ENCODE data around the gene EFCC1. TPM values are rescaled to one million over a fixed set of nuclear protein-coding genes. Genes with fewer than 3 reads are reported as not detected.
"Not testable (repeated sequence)": the region's sequence is repeated elsewhere in the genome, so short reads cannot be mapped to it uniquely, and the experiment has no call there.

EFCC1 gene
- total RNA-seq, 1 experiment from 2014 or later, result not detected

- not testable (repeated sequence) for DNase-seq (ENCODE audit: low read depth)
These were observed 68.4 kb downstream of the EFCC1 start for GRCh38 chr3:129069313-129070085.

DNA sequence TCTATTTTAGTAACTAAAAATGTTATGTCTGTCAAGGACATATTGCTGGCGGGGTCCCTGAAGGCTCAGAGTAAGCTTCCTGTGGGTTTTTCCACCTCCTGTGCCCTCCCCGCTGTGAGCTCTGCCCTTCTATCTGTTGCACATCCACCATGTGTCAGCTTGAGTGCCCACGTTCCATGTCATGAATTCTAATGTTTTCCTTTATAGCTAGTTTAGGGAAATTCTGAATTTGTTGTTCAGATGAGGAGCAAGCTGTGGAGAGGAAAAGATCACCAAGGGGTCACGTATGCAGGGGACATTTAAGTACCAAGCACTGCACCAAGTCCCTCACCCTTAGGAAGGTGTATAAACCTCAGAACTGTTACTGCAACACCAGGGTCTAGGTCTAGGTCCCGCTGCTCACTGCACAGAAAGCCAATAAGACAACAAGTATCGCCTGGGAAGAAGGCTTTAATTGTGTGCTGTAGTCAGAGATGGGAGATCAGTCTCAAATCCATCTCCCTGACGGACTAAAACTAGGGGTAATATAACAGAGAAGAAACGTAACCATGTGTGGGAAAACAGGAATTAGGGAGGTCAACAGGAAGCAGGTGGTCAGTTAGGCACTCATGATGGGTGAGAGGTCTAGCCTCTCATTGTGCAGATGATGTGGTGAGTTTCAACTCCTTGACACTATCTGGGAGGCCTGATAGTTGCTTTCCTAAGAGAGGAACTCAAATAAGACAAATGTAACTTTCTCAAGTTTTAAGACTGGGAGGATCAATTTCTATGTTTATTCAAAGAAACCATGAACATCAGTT, 69.2 kb downstream of the EFCC1 start:
- no peak for DNase-seq (ENCODE audit: low read depth)

DNA sequence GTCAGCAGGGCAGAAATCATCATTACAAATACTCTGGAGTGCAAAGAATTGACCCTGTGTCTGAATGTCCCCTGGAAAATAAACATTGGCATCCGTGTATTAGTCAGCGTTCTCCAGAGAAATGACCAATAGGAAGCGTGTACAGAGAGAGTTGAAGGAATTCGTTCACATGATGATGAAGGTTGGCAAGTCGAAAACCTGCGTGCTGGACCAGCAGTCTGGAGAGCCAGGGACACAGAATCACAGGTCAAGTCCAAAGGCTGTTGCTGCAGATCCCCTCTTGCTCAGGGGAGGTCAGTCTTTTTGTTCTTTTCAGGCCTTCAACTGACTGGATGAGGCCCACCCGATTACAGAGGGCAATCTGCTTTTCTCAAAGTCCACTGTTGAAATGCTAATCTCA, 76.1 kb downstream of the EFCC1 start:
- peak; percentile 69 for DNase-seq (ENCODE audit: low read depth)

GRCh38 chr3:129078510-129078909, 77.4 kb downstream of the EFCC1 start:
- DNase-seq (ENCODE audit: low read depth), result no peak

GRCh38 chr3:129081503-129081902, 80.4 kb downstream of the EFCC1 start:
- no peak for DNase-seq (ENCODE audit: low read depth)

- no peak for DNase-seq (ENCODE audit: low read depth)
These were observed 80.9 kb downstream of the EFCC1 start for GRCh38 chr3:129082026-129082425.

- no peak for DNase-seq (ENCODE audit: low read depth)
These were observed 83.4 kb downstream of the EFCC1 start for GRCh38 chr3:129084501-129084900.

DNA sequence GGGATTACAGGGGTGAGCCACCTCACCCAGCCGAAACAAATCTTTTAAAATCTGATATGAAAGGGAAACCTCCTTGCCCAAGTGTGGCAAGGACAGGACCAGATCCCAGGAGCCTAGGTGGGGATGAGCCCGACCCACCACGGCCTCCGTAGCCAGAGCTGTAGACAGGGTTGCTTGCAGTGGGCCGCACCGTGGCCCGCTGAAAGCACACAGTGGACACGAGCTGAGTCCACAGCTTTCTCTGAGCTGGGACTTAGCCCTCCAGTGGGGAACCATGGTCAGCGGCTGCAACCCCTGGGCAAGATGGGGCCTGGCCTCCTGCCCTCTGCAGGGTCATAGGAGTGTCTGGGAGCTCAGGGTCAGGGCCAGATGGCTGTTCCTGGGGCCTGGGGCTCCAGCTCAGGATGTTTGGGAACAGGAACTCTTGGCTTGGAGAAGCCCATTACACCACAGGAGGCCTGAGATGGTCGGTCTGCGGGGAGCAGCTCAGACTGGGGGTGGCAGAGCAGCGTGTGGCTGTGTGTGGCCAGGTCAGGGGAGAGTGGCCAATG, 84.1 kb downstream of the EFCC1 start:
- no peak for DNase-seq (ENCODE audit: low read depth)

DNA sequence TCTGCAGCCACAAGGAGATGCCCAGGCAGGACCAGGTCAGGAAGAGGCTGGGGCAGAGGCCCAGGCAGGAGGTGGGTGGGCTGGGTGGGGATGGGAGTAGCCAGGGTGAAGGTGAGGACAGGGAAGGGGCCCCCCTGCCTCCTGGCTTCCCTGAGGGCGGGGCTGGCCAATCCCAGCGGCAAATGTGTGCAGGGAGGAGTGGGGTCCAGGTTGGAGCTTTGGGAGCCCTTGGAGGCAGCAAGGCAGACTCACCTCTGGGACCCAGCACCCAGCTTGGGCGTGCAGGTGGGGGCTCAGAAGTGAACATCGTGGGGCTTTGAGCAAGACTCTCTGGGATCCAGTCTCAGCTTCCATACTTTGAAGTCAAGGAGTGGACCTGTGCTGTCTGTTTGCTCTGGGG, 84.7 kb downstream of the EFCC1 start:
- no peak for DNase-seq (ENCODE audit: low read depth)

DNA sequence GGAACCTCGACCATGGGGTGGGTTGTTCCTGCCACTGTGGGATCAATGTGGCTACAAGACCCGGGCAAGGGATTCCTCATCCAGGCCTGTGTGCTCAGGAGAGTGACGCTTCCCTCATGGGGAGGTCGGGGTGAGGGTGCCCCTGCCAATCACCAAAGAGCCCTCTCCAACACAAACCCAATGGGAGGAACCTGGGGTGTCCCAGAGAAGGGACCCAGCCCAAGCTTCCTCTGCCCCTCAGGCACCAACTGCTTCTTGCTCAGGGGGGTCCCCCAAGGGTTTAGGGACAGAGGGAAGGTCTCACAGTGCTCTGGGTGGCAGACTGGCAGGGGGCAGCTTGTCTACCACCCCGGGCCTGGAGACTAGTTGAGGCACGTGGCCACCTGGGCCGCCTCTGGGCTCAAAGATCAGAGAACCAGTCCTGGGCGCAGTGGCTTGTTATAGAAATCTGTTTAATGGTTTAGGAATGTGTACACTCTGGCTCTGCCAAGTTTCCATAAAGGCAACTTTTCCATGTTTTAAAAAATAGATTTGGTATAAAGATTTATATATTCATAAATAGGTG, 86.1 kb downstream of the EFCC1 start:
- DNase-seq (ENCODE audit: low read depth), result no peak

DNA sequence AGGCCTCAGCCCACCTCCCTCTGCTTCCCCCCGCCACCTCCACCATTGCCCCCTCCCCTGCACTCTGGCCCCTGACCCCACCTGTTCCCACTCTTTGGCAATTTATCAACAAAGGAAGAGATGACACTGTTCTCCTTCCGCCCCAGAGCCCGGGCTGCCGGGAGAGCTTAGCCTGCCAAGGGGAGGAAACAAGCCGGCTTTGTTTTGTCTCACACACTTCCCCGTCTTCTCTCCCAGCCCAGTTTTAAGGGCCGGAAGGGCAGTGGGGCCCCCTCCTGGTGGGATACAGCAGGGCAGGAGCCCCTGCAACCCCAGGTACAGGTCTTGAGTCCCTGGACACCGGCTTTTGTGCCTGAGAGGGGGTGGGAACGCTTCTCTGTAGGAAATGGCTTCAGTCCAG, 86.8 kb downstream of the EFCC1 start:
- DNase-seq (ENCODE audit: low read depth), result peak; percentile 63

GRCh38 chr3:129088312-129088711, 87.2 kb downstream of the EFCC1 start:
- DNase-seq (ENCODE audit: low read depth), result not testable (repeated sequence)

Other genes starting within 250 kb of the EFCC1 start
- gene ACAD9, start 121.7 kb upstream of the EFCC1 start, total RNA-seq (2014; rRNA removed; shearing (Covaris generic)), result 47.1 and 61.0 TPM in 2 replicates
- not detected in 2 replicates for gene CFAP92, start 7.2 kb upstream of the EFCC1 start, total RNA-seq (2014; rRNA removed; shearing (Covaris generic))
- not detected in 2 replicates for gene GP9, start 59.5 kb downstream of the EFCC1 start, total RNA-seq (2014; rRNA removed; shearing (Covaris generic))
- 19.7 and 20.1 TPM in 2 replicates for gene RAB43, start 120.5 kb downstream of the EFCC1 start, total RNA-seq (2014; rRNA removed; shearing (Covaris generic))
- 88.6 and 97.6 TPM in 2 replicates for gene ISY1, start 159.8 kb downstream of the EFCC1 start, total RNA-seq (2014; rRNA removed; shearing (Covaris generic))
- gene CNBP, start 182.6 kb downstream of the EFCC1 start, total RNA-seq (2014; rRNA removed; shearing (Covaris generic)), result 649 and 701 TPM in 2 replicates
- 155 and 158 TPM in 2 replicates for gene COPG1, start 248.3 kb downstream of the EFCC1 start, total RNA-seq (2014; rRNA removed; shearing (Covaris generic))

Measured in HT1080 (cell line).